SW480 (cell line): ENCODE results near the gene KHDC4.
"Not testable (repeated sequence)": the region's sequence is repeated elsewhere in the genome, so short reads cannot be mapped to it uniquely, and the experiment has no call there.

Experiments
- DNase-seq: peaks from one replicate; pipeline ENCODE4 v3.0.0-alpha.2; 2016; ENCODE audit warnings: low spot score

KHDC4 gene

GRCh38 chr1:155940993-155941844 is 7.0 kb upstream of the KHDC4 start, which contains the start of gene RXFP4:
Gene RXFP4 (plus strand): TSS chr1:155941638. CDS start chr1:155941710, 72 bp downstream.
- DNase-seq: peak; percentile 79

- peak; percentile 81 for DNase-seq
Measured at GRCh38 chr1:155940482-155940992, 6.3 kb upstream of the KHDC4 start.

DNA sequence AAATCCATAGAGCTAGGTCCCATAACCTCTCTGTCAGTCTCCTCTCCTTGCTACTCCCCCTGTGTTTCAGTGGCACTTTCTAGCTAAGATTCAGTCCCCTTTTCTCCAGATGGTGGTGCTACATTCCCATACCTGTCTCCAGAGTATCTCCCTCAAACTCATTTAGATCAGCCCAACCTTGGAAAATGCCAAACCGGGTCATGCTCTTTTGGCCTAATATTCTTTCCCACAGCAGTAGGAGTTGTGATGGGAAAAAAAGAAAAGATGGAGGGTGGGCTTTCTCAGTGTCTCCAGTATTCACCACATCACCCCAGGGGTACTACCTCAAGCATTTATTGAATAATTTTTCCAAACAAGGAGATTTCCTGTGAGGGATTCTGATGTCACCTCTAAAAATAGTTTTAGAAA is 4.0 kb upstream of the KHDC4 start:
- peak; percentile 82 for DNase-seq

DNA sequence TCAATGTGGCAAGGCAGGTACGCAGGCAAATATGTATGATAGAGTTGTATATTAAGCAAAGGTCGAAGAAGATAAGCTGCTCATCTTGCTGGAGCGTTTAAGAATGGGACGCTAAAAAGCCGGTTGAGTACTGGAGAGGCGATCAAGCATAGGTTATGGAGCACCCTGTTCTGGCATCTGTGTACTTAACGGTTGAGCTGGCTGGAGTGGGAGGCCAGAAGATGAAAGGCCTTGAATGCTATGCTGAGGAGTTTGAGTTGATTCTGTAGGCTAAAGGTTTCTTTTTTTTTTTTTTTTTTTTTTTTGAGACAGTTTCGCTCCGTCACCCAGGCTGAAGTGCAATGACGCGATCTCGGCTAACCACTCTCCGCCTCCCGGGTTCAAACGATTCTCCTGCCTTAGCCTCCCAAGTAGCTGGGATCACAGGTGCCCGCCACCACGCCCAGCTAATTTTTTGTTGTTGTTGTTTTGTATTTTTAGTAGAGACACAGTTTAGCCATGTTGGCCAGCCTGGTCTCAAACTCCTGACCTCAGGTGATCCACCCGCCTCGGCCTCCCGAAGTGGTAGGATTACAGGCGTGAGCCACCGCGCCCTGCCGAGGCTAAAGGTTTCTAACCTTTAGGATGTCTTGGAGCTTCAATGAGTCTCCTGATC is 850 bp upstream of the KHDC4 start:
- DNase-seq: peak; percentile 62

DNA sequence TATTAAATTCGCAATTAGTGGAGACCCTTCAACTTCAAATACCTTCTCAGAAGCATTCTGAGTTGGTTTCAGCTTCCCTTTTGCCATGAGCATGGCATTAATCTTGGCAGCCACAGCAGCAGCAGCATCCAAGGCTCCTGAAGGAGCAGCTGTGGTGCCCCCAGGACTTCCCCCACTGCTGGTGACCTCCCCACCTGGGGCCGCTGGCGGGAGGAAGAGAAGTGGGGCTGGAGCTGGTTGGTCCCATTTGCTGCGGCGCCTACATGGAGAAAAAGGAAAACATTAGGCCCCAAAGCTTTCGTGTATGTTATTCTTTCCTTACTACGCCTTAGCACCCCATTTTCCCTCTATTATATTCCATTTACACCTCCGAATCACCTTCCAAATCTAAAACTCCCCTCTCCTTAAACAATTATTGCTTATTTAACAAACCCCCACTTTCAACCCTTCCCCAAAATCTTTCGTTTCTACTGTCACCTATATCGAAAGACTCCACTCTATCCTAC is 569 bp downstream of the KHDC4 start:
- DNase-seq: no peak

DNA sequence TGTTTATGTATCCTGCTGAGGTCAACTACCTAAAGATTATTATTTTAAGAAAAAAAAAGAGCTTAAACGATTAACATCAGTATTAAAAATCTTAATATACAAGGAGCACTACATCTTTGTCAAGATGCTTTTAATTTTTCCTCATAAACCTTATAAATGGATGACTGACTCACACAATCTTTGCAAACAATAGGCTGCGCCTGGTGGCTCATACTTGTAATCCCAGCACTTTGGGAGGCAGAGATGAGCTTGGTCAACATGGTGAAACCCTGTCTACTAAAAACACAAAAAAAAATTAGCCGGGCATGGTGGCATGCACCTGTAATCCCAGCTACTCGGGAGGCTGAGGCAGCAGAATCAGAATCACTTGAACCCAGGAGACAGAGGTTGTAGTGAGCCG is 1.7 kb downstream of the KHDC4 start:
- DNase-seq: no peak

GRCh38 chr1:155932081-155932480 is 2.1 kb downstream of the KHDC4 start:
- DNase-seq: no peak

DNA sequence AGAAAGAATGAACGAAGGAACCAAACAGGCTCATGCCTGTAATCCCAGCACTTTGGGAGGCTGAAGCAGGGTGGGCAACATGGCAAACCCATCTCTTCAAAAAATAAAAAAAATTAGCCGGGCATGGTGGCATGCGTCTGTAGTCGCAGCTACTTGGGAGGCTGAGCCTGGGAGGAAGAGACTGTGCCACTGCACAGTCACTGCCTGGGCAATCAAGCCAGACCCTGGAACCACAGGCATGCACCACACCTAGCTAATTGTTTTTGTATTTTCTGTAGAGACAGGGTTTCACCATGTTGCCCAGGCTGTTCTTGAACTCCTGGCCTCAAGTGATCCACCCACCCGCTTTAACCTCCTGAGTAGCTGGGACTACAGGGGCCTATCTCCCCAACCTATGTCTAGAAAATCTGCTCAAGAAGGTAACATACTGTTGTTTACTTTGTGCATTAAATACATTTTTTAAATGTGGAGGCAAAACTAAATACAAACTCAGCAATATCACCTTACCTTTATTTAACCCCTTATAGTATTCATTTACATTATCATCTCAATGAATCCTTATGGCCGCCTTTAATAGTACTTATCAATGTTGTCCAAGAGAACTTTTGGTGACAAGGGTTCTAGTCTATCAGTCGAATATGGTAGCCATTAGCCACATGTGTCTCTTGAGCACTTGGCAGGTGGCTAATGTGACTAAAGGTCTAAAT is 2.7 kb downstream of the KHDC4 start:
- peak; percentile 34 for DNase-seq

GRCh38 chr1:155930725-155931124 is 3.5 kb downstream of the KHDC4 start:
- not testable (repeated sequence) for DNase-seq

GRCh38 chr1:155929057-155929456 is 5.2 kb downstream of the KHDC4 start:
- no peak for DNase-seq

DNA sequence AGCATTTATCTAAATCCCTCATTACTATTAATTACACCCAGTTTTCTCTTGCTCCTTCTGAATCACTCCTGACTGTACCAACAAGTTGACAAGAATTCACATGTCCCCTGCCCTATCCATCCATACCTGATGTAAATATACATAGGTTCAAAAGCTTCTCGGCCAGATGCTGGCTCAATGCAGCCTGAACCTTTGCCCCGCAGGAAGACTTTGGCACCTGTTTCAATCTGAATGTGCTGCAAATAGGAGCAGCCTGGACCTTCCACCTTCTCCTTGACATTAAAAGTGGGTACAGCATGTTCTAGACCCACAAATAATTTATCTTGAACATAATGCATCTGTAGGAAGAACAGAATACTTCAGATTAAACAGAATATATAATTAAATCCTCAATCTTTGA is 8.7 kb downstream of the KHDC4 start:
- no peak for DNase-seq

- DNase-seq: no peak
Measured at GRCh38 chr1:155920717-155921116, 13.5 kb downstream of the KHDC4 start.

- DNase-seq: no peak
Measured at GRCh38 chr1:155919801-155920200, 14.4 kb downstream of the KHDC4 start.

GRCh38 chr1:155918660-155919059 is 15.6 kb downstream of the KHDC4 start:
- no peak for DNase-seq

DNA sequence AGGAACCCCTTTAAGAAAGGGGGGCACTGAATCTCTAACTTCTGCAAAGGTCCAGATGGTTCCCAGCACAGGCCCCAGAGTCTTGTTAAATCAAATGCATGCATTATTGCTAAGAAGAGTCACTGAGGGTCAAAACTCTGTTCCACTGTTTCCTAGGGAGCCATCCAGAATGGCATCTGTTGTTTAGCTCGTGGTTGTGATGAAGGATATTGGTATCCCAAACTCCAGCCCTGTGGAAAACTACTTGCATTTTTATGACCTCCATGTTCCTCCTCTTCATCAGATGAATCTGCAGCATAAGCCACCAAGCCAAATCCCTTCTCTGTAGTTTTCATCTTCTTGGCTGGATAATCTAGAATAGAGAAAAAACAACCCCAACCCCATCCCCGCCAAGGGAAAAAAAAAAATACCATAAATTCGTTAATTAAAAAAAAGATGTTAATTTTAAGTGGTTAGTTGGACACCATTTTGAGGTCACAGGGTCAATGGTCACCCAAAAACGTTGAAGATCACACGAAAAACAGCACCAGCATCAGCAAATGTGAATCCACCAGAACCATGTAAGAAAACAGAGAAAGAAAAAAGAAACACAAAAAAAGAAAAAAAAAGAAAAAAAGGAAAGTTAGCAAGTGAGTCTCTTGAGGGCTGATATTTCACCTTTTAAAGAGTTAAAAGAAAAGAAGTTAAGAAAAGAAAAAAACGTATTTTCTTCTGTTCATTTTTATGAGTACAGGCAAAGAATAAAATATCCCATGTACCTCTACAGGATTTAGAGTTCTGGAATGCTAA is 20.1 kb downstream of the KHDC4 start:
- DNase-seq: no peak

- DNase-seq: peak; percentile 17
Measured at GRCh38 chr1:155912056-155912536, 22.1 kb downstream of the KHDC4 start.

GRCh38 chr1:155911156-155912055 is 22.8 kb downstream of the KHDC4 start, which contains the start of gene RIT1:
Gene RIT1 (minus strand): TSS chr1:155911349. CDS start chr1:155910761, 588 bp downstream.
- DNase-seq: peak; percentile 78

GRCh38 chr1:155910621-155911121 is 23.5 kb downstream of the KHDC4 start:
- DNase-seq: peak; percentile 46

DNA sequence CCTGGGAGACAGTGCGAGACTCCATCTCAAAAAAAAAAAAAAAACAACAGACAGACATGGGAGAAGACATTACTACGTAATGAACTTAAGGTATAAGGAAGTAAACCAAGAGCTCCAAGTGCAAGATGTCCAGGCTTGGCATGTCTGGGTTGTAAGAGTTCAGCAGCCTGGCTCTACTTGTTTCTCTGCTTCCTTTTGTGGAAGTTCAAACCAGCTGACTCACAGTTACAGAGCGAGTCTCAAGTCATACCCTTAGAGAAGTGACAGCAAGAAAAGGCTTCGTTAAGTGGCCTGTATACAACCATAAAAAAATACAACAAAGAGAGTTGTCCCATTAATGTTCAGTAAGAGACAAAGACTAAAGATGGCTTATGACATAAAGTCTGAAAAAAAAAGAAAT is 24.3 kb downstream of the KHDC4 start:
- DNase-seq: no peak

- no peak for DNase-seq
Measured at GRCh38 chr1:155904261-155904660, 30.0 kb downstream of the KHDC4 start.
